ENCODE measurements around the gene MYRIP.

DNA sequence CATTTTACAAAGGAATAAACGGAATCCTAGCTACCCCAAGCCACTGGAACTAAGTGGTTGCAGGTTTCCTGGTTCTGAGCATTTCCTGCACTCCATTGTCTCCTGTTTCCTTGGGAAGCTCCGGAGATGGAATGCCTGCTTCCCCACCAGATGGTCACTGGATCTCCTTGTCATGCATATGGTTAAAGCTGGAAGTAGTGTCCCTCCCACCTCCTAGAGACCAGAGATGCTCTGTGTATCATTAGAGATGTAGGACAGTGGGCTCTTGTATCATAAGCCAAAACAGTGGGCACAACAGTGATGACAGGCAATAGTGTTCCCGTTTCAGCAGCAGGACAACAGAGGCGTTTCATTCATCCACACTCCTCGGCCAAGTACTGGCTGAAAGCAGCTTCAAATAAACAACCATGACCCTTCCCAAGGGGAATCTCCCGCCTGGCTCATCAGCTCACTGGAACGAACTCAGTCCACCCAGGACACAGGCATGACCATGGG lies 363.9 kb downstream of the MYRIP start:
- TF ChIP-seq CTCF (IDR thresholded peaks at IDR 0.05; ENCODE audit: low read depth, low read length) (no peak), POLR2A (IDR thresholded peaks at IDR 0.05; ENCODE audit: extremely low read depth, insufficient read length) (no peak)
